Tibial nerve (tissue), 4 donors: ENCODE results near the gene FNDC1.
A peak's percentile ranks its signal among the peaks of the same experiment; 100 is the strongest.

Source experiments
- EP300 ChIP-seq, 2 donors: sonication (generic); formaldehyde crosslinking; IDR thresholded peaks; one replicate each; pipeline ENCODE4 v1.6.1; 2017; ENCODE audit warnings: antibody characterized with exemption in 2 of 2, mild to moderate bottlenecking in 1 of 2
- POLR2A ChIP-seq, 2 donors: fragments of 450-650 bp; IDR thresholded peaks; one replicate each; pipeline ENCODE4 v1.6.1; 2017; ENCODE audit warnings: antibody characterized with exemption in 2 of 2, mild to moderate bottlenecking in 2 of 2, moderate library complexity in 2 of 2
- TF ChIP-seq, protein P1 (sequence below), 5 experiments: fragments of 200-600 bp in 3 of 5; fragments of 450-650 bp in 2 of 5; sonication (generic) in 3 of 5; IDR thresholded peaks; one replicate each; pipeline ENCODE4 v1.5.1; 2016 to 2019; ENCODE audit warnings: antibody characterized with exemption in 5 of 5, mild to moderate bottlenecking in 3 of 5, moderate library complexity in 2 of 5

GRCh38 chr6:159233365-159234101, 64.3 kb downstream of the FNDC1 start:
- TF ChIP-seq, protein P1, sequence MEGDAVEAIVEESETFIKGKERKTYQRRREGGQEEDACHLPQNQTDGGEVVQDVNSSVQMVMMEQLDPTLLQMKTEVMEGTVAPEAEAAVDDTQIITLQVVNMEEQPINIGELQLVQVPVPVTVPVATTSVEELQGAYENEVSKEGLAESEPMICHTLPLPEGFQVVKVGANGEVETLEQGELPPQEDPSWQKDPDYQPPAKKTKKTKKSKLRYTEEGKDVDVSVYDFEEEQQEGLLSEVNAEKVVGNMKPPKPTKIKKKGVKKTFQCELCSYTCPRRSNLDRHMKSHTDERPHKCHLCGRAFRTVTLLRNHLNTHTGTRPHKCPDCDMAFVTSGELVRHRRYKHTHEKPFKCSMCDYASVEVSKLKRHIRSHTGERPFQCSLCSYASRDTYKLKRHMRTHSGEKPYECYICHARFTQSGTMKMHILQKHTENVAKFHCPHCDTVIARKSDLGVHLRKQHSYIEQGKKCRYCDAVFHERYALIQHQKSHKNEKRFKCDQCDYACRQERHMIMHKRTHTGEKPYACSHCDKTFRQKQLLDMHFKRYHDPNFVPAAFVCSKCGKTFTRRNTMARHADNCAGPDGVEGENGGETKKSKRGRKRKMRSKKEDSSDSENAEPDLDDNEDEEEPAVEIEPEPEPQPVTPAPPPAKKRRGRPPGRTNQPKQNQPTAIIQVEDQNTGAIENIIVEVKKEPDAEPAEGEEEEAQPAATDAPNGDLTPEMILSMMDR (IDR thresholded peaks at IDR 0.05), result peak in 1 of 5 experiments; percentile 8
- TF ChIP-seq EP300 (IDR thresholded peaks at IDR 0.05) (no peak), POLR2A (IDR thresholded peaks at IDR 0.05) (no peak)
